ENCODE measurements around the gene P4HA2.

The P4HA2 gene

DNA sequence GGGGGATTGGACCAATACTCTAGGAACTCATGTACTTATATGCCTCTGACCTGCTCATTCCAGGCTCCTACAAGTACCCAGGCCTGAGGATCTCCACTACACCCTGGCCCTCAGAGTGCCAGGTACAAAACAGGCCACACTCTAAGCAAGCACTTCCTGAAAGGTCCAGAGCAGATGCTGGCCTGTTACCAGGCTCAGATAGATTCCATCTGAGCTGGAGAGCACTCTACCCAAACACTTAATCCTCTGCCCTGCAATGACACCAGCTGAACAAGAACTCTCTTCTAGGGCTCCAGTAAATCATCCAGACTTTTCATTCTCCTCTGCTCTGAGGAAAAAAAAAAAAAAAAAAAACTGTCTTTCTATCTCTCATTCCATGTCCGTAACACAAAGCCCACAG lies 2.9 kb downstream of the P4HA2 start:
- intact Hi-C loops (cut with DNase I; ENCODE audit: low total_unique reads) = no loop called here
- TF ChIP-seq, protein P1, sequence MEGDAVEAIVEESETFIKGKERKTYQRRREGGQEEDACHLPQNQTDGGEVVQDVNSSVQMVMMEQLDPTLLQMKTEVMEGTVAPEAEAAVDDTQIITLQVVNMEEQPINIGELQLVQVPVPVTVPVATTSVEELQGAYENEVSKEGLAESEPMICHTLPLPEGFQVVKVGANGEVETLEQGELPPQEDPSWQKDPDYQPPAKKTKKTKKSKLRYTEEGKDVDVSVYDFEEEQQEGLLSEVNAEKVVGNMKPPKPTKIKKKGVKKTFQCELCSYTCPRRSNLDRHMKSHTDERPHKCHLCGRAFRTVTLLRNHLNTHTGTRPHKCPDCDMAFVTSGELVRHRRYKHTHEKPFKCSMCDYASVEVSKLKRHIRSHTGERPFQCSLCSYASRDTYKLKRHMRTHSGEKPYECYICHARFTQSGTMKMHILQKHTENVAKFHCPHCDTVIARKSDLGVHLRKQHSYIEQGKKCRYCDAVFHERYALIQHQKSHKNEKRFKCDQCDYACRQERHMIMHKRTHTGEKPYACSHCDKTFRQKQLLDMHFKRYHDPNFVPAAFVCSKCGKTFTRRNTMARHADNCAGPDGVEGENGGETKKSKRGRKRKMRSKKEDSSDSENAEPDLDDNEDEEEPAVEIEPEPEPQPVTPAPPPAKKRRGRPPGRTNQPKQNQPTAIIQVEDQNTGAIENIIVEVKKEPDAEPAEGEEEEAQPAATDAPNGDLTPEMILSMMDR (IDR thresholded peaks at IDR 0.05) = no peak
- peaks cover 0 to 85% (median 67%) of the 10 kb centered on the region in 4 donors for H3K4me1 ChIP-seq

GRCh38 chr5:132223861-132224260 lies 3.8 kb downstream of the P4HA2 start:
- no peaks in the 10 kb centered on the region for H3K9me3 ChIP-seq
- H3K4me3 ChIP-seq = no peak overlapping the region
- H3K36me3 ChIP-seq = no peaks in the 10 kb centered on the region
- H3K27ac ChIP-seq = peak overlapping the region; percentile 57 to 95
- H3K27me3 ChIP-seq = no peaks in the 10 kb centered on the region
- H3K4me1 ChIP-seq = peaks cover 0 to 90% (median 70%) of the 10 kb centered on the region in 4 donors
- DNase-seq = no peak
- intact Hi-C loops (cut with DNase I; ENCODE audit: low total_unique reads) = no loop called here
- TF ChIP-seq, protein P1 (IDR thresholded peaks at IDR 0.05) = no peak

More for the DNA sequence above, 2.9 kb downstream of the P4HA2 start:
- Histone ChIP-seq H3K4me3 (no peak overlapping the region), H3K27me3 (no peaks in the 10 kb centered on the region), H3K36me3 (no peaks in the 10 kb centered on the region), H3K9me3 (no peaks in the 10 kb centered on the region), H3K27ac (peak overlapping the region; percentile 57 to 95)
- no peak for DNase-seq

- Histone ChIP-seq H3K27me3 (no peaks in the 10 kb centered on the region), H3K4me1 (peaks cover 0 to 83% (median 68%) of the 10 kb centered on the region in 4 donors), H3K36me3 (peaks cover 0 to 7% (median under 1%) of the 10 kb centered on the region in 3 donors), H3K4me3 (no peak overlapping the region), H3K9me3 (no peaks in the 10 kb centered on the region), H3K27ac (peak overlapping the region; percentile 79 to 95)
- no peak for DNase-seq
- intact Hi-C loops (cut with DNase I; ENCODE audit: low total_unique reads) = no loop called here
- TF ChIP-seq, protein P1 (IDR thresholded peaks at IDR 0.05) = no peak
These were observed 5.0 kb downstream of the P4HA2 start for GRCh38 chr5:132222649-132223038.

GRCh38 chr5:132221781-132222648 lies 5.6 kb downstream of the P4HA2 start:
- Histone ChIP-seq H3K27me3 (no peaks in the 10 kb centered on the region), H3K9me3 (no peaks in the 10 kb centered on the region), H3K4me3 (no peak overlapping the region), H3K4me1 (peaks cover 0 to 79% (median 66%) of the 10 kb centered on the region in 4 donors), H3K36me3 (peaks cover 3 to 14% (median 7%) of the 10 kb centered on the region in 3 donors), H3K27ac (peak overlapping the region; percentile 79 to 95)
- peak; percentile 63 to 90 for DNase-seq
- TF ChIP-seq, protein P1 (IDR thresholded peaks at IDR 0.05) = peak; percentile 12 to 35
- intact Hi-C loops (cut with DNase I; ENCODE audit: low total_unique reads) = no loop called here

DNA sequence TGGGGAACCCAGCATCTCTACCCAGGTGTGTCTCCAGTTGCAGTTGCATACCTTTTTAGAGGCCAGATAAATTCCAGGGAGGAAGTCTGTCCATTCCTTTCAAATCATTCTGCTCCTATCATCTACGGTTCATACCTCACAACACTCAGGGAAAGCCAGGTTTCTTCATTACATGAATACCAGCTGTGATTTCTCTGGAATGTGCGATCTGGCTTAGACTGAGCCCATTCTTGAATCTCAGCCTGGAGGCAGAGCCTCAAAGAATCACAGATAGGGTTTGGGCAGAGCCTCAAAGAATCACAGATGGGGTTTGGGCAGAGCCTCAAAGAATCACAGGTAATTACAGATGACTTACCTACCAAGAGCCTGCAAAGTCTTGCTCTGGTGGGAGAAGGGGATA lies 7.2 kb downstream of the P4HA2 start:
- Histone ChIP-seq H3K27ac (peak overlapping the region; percentile 64 to 95), H3K36me3 (peaks cover 5 to 18% (median 9%) of the 10 kb centered on the region in 3 donors), H3K4me1 (peaks cover 0 to 69% (median 55%) of the 10 kb centered on the region in 4 donors), H3K4me3 (no peak overlapping the region), H3K27me3 (no peaks in the 10 kb centered on the region), H3K9me3 (no peaks in the 10 kb centered on the region)
- intact Hi-C loops (cut with DNase I; ENCODE audit: low total_unique reads) = no loop called here
- TF ChIP-seq, protein P1 (IDR thresholded peaks at IDR 0.05) = no peak
- DNase-seq = peak in 1 of 2 donors; percentile 49
